GM20000 (cell line): ENCODE measurements around the gene FHIT.
"Not testable (repeated sequence)": the region's sequence is repeated elsewhere in the genome, so short reads cannot be mapped to it uniquely, and the experiment has no call there.

ENCODE experiments used
- DNase-seq: peaks from one replicate; pipeline ENCODE4 v3.0.0; 2012; ENCODE audit warnings: low spot score
- CTCF ChIP-seq: IDR thresholded peaks from 2 replicates; pipeline ENCODE4 v1.5.1; 2012; ENCODE audit warnings: mild to moderate bottlenecking, control low read depth; ENCODE audit errors: extremely low read depth, missing control alignments

FHIT gene

GRCh38 chr3:60893946-60894345 is 357.3 kb downstream of the FHIT start:
- no peak for DNase-seq
- TF ChIP-seq CTCF, result no peak

GRCh38 chr3:60890226-60890625 is 361.0 kb downstream of the FHIT start:
- no peak for DNase-seq
- TF ChIP-seq CTCF, result no peak

GRCh38 chr3:60888952-60889351 is 362.3 kb downstream of the FHIT start:
- not testable (repeated sequence) for DNase-seq

- no peak for TF ChIP-seq CTCF
These were observed 363.7 kb downstream of the FHIT start for GRCh38 chr3:60887574-60887973.

GRCh38 chr3:60886518-60886917 is 364.7 kb downstream of the FHIT start:
- no peak for DNase-seq

More at GRCh38 chr3:60887574-60887973, 363.7 kb downstream of the FHIT start:
- DNase-seq, result no peak

GRCh38 chr3:60884005-60884404 is 367.2 kb downstream of the FHIT start:
- DNase-seq, result no peak
- no peak for TF ChIP-seq CTCF

More at GRCh38 chr3:60886518-60886917, 364.7 kb downstream of the FHIT start:
- TF ChIP-seq CTCF, result no peak

GRCh38 chr3:60877188-60877587 is 374.1 kb downstream of the FHIT start:
- TF ChIP-seq CTCF, result no peak
- DNase-seq, result no peak

DNA sequence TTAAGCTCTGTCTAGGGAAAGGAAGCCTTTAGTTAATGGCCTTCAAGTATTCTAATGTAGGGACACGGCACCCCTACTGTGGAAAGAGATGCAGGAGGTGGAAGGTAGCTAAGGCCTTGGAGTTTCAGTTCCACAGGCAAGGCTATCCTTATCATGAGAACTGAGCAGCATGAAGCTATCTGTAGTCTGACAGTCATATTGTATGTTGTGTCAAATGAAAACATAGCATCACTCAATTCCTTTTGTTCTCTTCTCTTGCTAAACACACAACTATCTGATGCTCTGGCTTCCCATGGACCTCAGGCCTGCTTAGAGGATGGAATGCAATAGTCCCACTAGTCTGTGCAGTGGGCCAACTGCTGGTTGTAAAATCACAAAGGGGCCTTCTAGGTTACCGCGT is 380.9 kb downstream of the FHIT start:
- DNase-seq, result no peak
- TF ChIP-seq CTCF, result no peak
